ENCODE results near the gene WDR46. TPM values are rescaled to one million over a fixed set of nuclear protein-coding genes. Genes with fewer than 3 reads are reported as not detected.

Gene WDR46
- total and polyA plus RNA-seq, 2 of the 13 experiments (the other 11 are each of a cell fraction or from before 2014, with no cell fraction given), result 47.4 to 105 TPM

GRCh38 chr6:33248932-33249731, 39.9 kb downstream of the WDR46 start (continued):
- peak; percentile 31; the same call in 1 of the 2 replicates for TF ChIP-seq ZNF616 (CRISPR knock-in tag; IDR thresholded peaks at IDR 0.05; ENCODE audit: low read depth)
- TF ChIP-seq ZSCAN12 (CRISPR knock-in tag; IDR thresholded peaks at IDR 0.05), result no peak
- TF ChIP-seq ELF1 (CRISPR knock-in tag; IDR thresholded peaks at IDR 0.05), result peak; percentile 62; the same call in 1 of the 2 replicates
- TF ChIP-seq ZNF34 (CRISPR knock-in tag; IDR thresholded peaks at IDR 0.05; ENCODE audit: borderline replicate concordance), result peak; percentile 89; the same call in 1 of the 2 replicates
- TF ChIP-seq GATA4 (IDR thresholded peaks at IDR 0.05; ENCODE audit: borderline replicate concordance, low read depth), result 0 out of 2 replicates have a peak, but pooled peaks have one; percentile 34
- peak; percentile 88 for TF ChIP-seq RFXANK (CRISPR knock-in tag; IDR thresholded peaks at IDR 0.05)
- peak; percentile 61; the same call in 1 of the 2 replicates for TF ChIP-seq SIN3A (IDR thresholded peaks at IDR 0.05; ENCODE audit: borderline replicate concordance, low read depth, low read length)
- no peak for TF ChIP-seq GTF3A (CRISPR knock-in tag; conservative IDR thresholded peaks at IDR 0.05)
- 0 out of 2 replicates have a peak, but pooled peaks have one; percentile 17 for TF ChIP-seq STAG1 (CRISPR knock-in tag; IDR thresholded peaks at IDR 0.05)
- TF ChIP-seq KAT7 (CRISPR knock-in tag; IDR thresholded peaks at IDR 0.05; ENCODE audit: borderline replicate concordance), result peak; percentile 78
- TF ChIP-seq HNF1B (CRISPR knock-in tag; IDR thresholded peaks at IDR 0.05), result peak; percentile 12
- no peak for TF ChIP-seq ZNF781 (CRISPR knock-in tag; IDR thresholded peaks at IDR 0.05; ENCODE audit: borderline replicate concordance, not compliant biosample characterization)
- TF ChIP-seq ELK4 (CRISPR knock-in tag; IDR thresholded peaks at IDR 0.05; ENCODE audit: borderline replicate concordance), result no peak
- no peak; the same call in 1 of the 2 replicates for TF ChIP-seq THYN1 (CRISPR knock-in tag; IDR thresholded peaks at IDR 0.05; ENCODE audit: borderline replicate concordance, low read depth)
- peak; percentile 100 for TF ChIP-seq RXRB (CRISPR knock-in tag; IDR thresholded peaks at IDR 0.05; ENCODE audit: borderline replicate concordance)
- TF ChIP-seq SMC3 (IDR thresholded peaks at IDR 0.05; ENCODE audit: low read length), result no peak
- no peak for TF ChIP-seq ZEB1 (IDR thresholded peaks at IDR 0.05; ENCODE audit: insufficient replicate concordance, low read depth)
- TF ChIP-seq KDM4B (CRISPR knock-in tag; IDR thresholded peaks at IDR 0.05), result no peak; the same call in 1 of the 2 replicates
- TF ChIP-seq ZNF205 (CRISPR knock-in tag; IDR thresholded peaks at IDR 0.05), result peak; percentile 75
- TF ChIP-seq ISX (CRISPR knock-in tag; conservative IDR thresholded peaks at IDR 0.05), result no peak; the same call in 1 of the 2 replicates
- no peak for TF ChIP-seq ZKSCAN1 (IDR thresholded peaks at IDR 0.05; ENCODE audit: low read length)
- TF ChIP-seq PITX1 (CRISPR knock-in tag; IDR thresholded peaks at IDR 0.05), result peak; percentile 50; the same call in 1 of the 2 replicates
- TF ChIP-seq ZNF761 (CRISPR knock-in tag; conservative IDR thresholded peaks at IDR 0.05), result peak; percentile 78; the same call in 1 of the 2 replicates
- TF ChIP-seq JUNB (CRISPR knock-in tag; IDR thresholded peaks at IDR 0.05; ENCODE audit: borderline replicate concordance), result no peak
- TF ChIP-seq ZNF747 (CRISPR knock-in tag; IDR thresholded peaks at IDR 0.05; ENCODE audit: borderline replicate concordance), result peak; percentile 19; the same call in 1 of the 2 replicates
- TF ChIP-seq XRCC5 (optimal IDR thresholded peaks at IDR 0.05; ENCODE audit: low read length), result peak; percentile 87
- TF ChIP-seq ZNF614 (CRISPR knock-in tag; IDR thresholded peaks at IDR 0.05; ENCODE audit: borderline replicate concordance), result no peak; the same call in 1 of the 2 replicates
- TF ChIP-seq MEF2D (CRISPR knock-in tag; IDR thresholded peaks at IDR 0.05), result no peak; the same call in none of the 2 replicates
- peak; percentile 58; the same call in 1 of the 2 replicates for TF ChIP-seq SIX1 (CRISPR knock-in tag; IDR thresholded peaks at IDR 0.05; ENCODE audit: borderline replicate concordance)
- TF ChIP-seq SMYD3 (CRISPR knock-in tag; IDR thresholded peaks at IDR 0.05), result no peak
